DMS153 treated with DMSO at 0.1 percent for 48 hours (cell line): Measurements from ENCODE around the gene LDB3.
A peak's percentile ranks its signal among the peaks of the same experiment; 100 is the strongest.
"Not testable (repeated sequence)": the region's sequence is repeated elsewhere in the genome, so short reads cannot be mapped to it uniquely, and the experiment has no call there.

Source experiments
- DNase-seq: peaks from one replicate; lab custom pipeline; 2025; ENCODE audit not compliant: unreplicated experiment; lab: John Stamatoyannopoulos, UW

LDB3 gene

GRCh38 chr10:86726677-86726999 lies 58.3 kb downstream of the LDB3 start:
- DNase-seq, result no peak

- no peak for DNase-seq
Measured at GRCh38 chr10:86727470-86727869, 59.2 kb downstream of the LDB3 start.

- DNase-seq, result no peak
Measured at GRCh38 chr10:86728056-86728455, 59.7 kb downstream of the LDB3 start.

DNA sequence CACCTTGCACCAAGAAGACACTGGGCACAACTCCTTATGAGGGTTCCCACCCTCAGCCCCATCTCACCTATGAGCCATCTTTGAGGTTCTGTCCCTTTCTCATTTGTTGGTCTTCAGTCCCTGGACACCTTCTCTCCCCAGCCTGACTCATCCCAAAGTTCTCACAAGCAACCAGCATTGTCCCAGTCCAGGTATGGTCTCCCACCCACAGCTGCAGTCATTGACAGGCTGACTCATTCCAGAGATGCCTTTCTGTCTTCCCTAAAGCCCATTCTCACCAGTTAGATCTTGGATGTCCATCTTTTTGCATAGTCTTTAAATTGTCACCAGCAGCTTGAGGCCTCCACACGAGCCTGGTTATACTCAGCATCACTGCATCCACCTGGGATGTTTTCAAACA lies 61.4 kb downstream of the LDB3 start:
- no peak for DNase-seq

DNA sequence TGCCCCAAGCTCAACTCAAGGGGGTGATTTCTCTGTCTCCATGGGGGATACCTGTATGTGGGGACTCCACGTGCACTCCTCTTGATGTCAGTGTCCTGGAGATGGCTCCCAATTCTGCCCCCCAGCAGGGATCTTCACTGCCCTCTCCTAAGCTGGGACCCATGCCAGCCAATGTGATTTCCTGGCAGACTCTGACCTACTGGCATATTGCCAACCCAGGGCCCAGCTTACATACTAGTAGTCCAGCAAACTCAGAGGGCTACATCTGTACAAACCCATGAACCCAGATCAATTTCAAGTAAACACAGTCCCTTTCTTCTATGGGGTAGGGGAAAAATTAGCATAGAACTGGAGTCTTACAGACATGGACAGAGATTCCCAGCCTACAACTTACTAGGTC lies 61.9 kb downstream of the LDB3 start:
- DNase-seq, result peak; percentile 7

GRCh38 chr10:86732771-86733170 lies 64.5 kb downstream of the LDB3 start:
- no peak for DNase-seq

DNA sequence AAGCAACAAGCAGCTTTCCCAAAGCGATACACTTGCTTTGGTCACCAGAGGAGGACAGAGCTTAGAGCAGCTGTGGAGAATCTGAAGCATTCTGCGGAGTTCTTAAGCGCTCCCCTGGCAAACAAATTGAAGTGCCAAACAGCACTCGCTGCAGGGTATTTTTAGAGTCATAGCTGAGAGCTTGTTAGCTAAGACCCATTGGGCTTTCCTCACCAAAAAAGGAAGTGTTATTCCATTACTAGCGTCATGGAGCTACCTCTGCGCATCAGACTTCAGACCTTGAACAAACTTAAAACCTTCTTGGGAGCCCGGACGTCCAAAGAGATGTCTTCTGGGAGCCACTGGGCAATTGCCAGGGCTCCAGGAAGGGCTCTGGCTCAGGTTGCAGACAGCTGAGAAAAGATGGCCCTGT lies 65.0 kb downstream of the LDB3 start:
- DNase-seq, result no peak

DNA sequence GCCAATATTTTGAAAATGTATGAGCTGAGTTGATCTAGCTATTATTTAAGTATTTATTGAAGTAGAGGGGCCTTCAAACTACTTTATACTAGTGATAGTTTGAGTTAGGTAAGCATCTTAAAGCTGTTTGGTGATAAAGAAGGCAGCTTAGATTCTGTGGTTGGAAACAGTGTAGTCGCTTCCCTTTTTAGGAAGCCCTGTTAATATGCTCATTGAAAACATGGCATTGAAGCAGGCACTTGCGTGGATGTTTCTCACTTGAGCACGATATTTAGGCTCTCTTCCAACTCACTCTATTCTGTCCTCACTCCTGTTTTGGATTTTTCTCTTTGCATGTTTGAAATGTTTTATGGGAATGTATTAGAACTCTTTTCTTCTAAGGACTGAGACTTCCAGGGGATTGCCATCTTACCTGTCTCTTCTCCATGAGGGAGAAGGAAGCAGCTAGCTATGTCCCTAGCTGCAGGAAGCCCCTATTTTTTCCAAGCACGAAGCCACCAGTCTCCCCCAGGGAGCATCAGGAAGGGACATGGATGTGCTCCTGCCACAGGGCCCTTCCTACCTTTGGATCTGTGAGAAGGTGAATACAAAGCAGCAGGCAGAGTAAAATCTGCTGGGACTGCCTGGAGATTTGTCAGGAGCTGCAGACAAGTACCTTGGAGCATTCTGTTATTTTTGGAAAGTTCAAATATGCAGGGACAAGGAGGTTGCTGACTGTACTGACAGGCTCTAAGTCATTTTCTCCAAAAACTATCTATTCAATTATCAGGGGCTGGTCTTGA lies 66.1 kb downstream of the LDB3 start:
- no peak for DNase-seq

DNA sequence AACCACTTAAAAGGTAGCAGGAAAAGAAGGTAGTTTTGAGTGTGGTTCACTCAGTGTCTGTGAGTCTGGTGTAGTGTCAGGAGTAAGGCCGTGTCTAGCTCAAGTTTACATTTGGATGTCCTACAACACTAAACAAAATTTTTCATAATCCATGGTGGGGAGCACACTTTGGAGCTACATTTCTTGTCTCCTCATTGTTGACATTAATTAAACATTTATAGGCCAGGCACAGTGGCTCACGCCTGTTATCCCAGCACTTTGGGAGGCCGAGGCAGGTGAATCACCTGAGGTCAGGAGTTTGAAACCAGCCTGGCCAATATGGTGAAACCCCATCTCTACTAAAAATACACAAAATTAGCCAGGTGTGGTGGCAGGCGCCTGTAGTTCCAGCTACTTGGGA lies 67.0 kb downstream of the LDB3 start:
- DNase-seq, result not testable (repeated sequence)

- no peak for DNase-seq
Measured at GRCh38 chr10:86742230-86742629, 73.9 kb downstream of the LDB3 start.

DNA sequence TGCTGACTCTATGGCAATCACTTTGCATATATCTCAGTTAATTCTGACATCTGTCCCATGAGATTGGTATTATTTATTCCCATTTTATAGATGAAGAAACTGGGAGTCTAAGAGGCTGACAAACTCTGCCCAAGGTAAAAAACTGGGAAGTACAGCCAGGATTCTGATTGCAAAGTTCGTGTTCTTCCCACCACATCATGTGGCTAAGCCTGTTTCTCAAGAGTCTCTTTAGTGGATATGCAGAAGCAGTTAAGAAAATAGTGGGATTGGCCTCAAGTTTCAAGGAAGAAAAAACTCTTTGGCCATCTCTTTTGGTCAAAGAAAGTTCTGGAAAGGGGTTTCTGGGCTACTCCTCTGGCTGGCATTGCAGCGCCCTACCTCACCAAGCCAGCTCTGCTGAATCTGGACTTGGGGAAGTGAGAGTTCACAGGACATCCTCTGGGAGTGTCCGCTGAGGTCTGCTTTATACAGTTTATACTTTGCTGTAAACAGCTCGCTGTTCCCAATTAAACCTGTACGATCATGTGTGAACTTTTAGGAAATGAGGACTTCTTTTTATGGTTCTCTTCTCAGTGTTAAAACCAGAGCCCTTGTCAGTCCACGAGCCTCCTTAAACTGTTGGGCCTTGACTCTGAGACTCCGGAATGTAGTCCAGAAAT lies 75.9 kb downstream of the LDB3 start:
- DNase-seq, result no peak

DNA sequence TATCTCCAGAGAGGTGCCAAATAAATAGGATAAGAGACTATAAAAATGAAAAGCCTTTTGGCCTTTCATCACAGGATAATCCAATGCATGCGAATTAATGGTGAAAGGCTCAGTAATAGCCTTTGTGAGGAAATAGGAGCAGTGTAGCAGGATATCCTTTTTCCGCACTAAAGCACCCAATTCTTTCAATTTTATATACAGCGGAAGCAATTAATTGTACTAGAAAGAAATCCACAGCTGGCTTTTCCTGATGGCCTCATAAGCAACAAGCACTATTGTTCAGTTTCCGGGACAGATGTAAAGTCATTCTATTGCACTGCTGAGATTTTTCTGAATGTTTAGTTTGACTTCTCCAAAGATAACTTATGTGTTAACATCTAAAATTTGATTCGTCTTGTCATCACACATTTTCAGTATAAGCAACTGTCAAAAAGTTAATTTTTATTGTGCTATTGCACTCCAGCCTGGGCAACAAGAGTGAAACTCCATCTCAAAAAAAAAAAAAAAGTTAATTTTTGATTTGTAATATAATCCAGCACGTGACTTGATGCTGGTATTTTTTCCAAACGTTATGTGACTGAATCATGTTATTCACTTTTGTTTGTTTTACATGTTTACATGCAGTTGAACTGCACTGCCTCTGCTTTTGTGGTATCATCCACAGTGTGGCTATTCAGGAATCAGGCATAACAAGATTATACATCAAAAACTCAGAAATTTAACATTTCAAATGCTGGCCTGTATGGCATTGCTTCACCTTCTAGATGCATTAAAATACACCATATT lies 79.7 kb downstream of the LDB3 start:
- DNase-seq, result no peak

GRCh38 chr10:86749854-86750253 lies 81.5 kb downstream of the LDB3 start:
- DNase-seq, result no peak

DNA sequence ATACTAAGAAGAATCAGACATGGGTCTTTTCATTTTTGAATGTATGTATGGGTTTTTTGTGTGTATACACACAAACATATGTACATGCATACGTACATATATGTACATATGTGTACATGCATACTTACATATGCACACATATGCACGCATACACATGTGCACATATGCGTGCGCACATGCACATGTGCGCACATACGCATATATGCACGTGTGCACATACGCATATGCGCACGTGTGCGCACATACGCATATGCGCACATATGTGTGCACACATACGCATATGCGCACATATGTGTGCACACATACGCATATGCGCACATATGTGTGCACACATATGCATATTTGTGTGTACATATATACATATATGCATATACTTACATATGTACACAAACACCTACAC lies 83.2 kb downstream of the LDB3 start:
- DNase-seq, result no peak

GRCh38 chr10:86752311-86752710 lies 84.0 kb downstream of the LDB3 start:
- DNase-seq, result no peak

- DNase-seq, result no peak
Measured at GRCh38 chr10:86753051-86753450, 84.7 kb downstream of the LDB3 start.

DNA sequence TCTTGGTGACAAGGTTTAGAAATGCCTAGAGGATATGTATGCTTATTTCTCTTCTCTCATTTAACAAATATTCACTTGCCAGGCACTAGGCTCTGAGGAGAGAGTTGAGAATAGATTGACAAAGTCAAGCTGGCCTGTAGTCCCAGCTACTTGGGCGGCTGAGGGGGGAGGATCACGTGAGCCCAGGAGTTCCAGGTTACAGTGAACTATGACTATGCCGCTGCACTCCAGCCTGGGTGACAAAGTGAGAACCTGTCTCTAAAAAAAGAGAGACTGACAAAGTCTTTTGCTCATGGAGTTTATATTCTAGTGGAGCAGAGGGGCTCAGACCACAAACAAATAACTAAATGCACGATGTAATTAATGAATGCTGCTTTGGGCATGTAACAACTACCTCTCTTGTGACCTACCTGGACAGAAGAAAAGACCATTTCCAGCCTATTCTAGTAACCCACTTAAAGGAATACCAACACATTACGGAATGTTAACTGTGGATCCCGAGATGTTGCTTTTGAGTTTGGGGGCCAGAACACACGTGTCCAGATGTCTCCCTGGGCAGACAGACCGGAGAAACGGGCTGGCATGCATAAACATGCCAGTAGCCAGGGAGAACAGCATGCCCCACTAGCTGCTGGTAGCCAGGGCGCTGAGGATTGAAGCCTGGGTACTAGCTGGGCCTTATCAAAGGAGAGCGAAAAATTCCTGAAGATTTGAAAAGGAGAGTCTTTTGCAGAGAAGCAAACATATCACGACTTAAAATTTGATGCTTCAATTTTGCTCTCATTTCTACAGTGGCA lies 85.5 kb downstream of the LDB3 start:
- DNase-seq, result no peak

GRCh38 chr10:86755454-86755739 lies 87.1 kb downstream of the LDB3 start:
- DNase-seq, result no peak

DNA sequence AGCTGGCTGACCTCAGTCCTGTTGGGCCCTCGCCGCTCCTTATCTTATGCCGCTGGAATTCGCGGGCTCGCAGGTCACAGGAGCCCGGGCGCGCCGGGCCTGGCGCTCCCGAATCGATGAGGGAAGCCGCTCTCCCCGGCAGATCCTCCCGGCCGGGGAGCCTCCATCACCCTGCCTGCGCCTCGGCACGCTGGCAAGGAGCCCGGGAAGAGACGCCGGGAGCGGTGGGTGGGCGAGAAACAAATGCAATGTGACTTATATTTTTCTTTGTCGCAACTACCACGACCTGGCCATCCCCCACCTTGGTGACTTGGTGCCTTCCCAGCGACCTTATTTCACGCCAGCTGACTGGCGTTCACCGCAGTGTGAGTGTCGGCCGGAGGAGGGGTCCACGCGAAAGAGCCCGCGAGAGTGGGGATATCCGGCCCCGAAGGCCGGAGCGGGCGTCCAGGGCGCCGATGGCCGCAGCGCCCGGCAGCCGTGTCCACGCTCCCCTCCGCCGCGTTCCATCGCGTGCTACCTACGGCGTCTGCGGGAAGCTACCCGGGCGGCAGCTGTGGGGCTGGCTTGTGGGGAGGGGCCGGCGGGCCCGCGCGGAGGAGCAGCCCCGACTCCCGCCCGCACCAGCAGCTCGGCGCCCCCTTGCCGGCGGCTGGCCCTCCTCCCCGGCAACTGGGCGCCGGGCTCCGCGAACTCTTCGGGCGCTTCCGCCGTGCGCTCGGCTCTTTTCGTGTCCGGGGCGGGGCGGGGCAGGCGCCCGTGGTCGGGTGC lies 87.6 kb downstream of the LDB3 start:
- DNase-seq, result peak; percentile 78

- DNase-seq, result no peak
Measured at GRCh38 chr10:86756511-86757112, 88.3 kb downstream of the LDB3 start, which contains the start of gene BMPR1A. Gene BMPR1A (plus strand): TSS chr10:86756619. CDS start chr10:86876019, 119,400 bp downstream.
